NCI-H69 (cell line): ENCODE results near the gene ADCK1.
"Not testable (repeated sequence)": the region's sequence is repeated elsewhere in the genome, so short reads cannot be mapped to it uniquely, and the experiment has no call there.

ENCODE experiments used
- DNase-seq: peaks from one replicate; lab custom pipeline; 2025; lab: John Stamatoyannopoulos, UW

The ADCK1 gene

GRCh38 chr14:77903221-77903620, 103.3 kb downstream of the ADCK1 start:
- peak; percentile 53 for DNase-seq

- DNase-seq: no peak
These were observed 104.2 kb downstream of the ADCK1 start for GRCh38 chr14:77903937-77904617.

GRCh38 chr14:77906446-77906845, 106.5 kb downstream of the ADCK1 start:
- no peak for DNase-seq

GRCh38 chr14:77908847-77909246, 108.9 kb downstream of the ADCK1 start:
- DNase-seq: no peak

- no peak for DNase-seq
These were observed 110.0 kb downstream of the ADCK1 start for GRCh38 chr14:77909911-77910310.

GRCh38 chr14:77910506-77910905, 110.6 kb downstream of the ADCK1 start:
- DNase-seq: peak; percentile 93

- no peak for DNase-seq
These were observed 111.4 kb downstream of the ADCK1 start for GRCh38 chr14:77911356-77911755.

GRCh38 chr14:77912754-77913556, 113.0 kb downstream of the ADCK1 start:
- peak; percentile 79 for DNase-seq

- no peak for DNase-seq
These were observed 114.3 kb downstream of the ADCK1 start for GRCh38 chr14:77914073-77914721.

- not testable (repeated sequence) for DNase-seq
These were observed 115.5 kb downstream of the ADCK1 start for GRCh38 chr14:77915390-77915789.

GRCh38 chr14:77917491-77918201, 117.7 kb downstream of the ADCK1 start:
- no peak for DNase-seq

- no peak for DNase-seq
These were observed 118.5 kb downstream of the ADCK1 start for GRCh38 chr14:77918448-77918847.

- DNase-seq: no peak
These were observed 120.4 kb downstream of the ADCK1 start for GRCh38 chr14:77920312-77920711.

- DNase-seq: no peak
These were observed 121.9 kb downstream of the ADCK1 start for GRCh38 chr14:77921818-77922217.

GRCh38 chr14:77923131-77923936, 123.4 kb downstream of the ADCK1 start:
- DNase-seq: no peak

GRCh38 chr14:77924141-77924948, 124.4 kb downstream of the ADCK1 start:
- DNase-seq: no peak

- DNase-seq: no peak
These were observed 127.0 kb downstream of the ADCK1 start for GRCh38 chr14:77926942-77927341.

GRCh38 chr14:77931441-77931840, 131.5 kb downstream of the ADCK1 start:
- no peak for DNase-seq

- no peak for DNase-seq
These were observed 136.3 kb downstream of the ADCK1 start for GRCh38 chr14:77936138-77936639.

- no peak for DNase-seq
These were observed 147.5 kb downstream of the ADCK1 start for GRCh38 chr14:77947372-77947771.
